ENCODE data around the gene SETDB2.

SETDB2 gene

DNA sequence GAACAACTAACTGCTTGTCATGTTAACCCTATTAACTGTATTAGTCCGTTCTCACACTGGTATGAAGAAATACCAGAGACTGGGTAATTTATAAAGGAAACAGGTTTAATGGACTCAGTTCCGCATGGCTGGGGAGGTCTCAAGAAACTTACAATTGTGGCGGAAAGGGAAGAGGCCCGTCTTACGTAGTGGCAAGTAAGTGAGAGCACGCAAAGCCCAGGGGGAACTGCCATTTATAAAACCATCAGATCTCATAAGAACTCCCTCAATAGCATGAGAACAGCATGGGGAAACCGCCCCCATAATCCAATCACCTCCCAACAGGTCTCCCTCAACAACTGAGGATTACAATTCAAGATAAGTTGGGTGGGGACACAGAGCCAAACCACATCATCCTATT is 86.4 kb downstream of the SETDB2 start:
- no peak for DNase-seq (ENCODE audit: low read depth)

DNA sequence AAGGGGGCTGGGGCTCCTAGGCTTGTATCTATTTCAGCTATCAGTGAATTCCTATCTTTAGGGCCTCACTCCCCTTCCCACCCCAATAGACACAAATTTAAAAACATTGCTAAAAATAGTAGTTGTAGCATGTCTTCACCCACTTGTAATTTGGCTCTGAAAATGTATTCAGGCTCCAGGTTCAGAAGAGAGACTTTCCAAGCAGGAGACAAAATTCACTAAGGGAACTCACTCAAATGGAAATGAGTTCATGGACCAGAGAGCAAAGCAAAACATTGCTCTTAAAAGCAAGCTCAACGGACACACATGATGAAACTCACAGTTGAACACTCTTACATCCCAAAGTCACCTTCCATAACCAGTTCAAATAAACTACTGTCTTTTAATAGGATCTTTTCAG is 88.5 kb downstream of the SETDB2 start:
- no peak for DNase-seq (ENCODE audit: low read depth)

- no peak for DNase-seq (ENCODE audit: low read depth)
These were observed 88.9 kb downstream of the SETDB2 start for GRCh38 chr13:49533011-49533410.

DNA sequence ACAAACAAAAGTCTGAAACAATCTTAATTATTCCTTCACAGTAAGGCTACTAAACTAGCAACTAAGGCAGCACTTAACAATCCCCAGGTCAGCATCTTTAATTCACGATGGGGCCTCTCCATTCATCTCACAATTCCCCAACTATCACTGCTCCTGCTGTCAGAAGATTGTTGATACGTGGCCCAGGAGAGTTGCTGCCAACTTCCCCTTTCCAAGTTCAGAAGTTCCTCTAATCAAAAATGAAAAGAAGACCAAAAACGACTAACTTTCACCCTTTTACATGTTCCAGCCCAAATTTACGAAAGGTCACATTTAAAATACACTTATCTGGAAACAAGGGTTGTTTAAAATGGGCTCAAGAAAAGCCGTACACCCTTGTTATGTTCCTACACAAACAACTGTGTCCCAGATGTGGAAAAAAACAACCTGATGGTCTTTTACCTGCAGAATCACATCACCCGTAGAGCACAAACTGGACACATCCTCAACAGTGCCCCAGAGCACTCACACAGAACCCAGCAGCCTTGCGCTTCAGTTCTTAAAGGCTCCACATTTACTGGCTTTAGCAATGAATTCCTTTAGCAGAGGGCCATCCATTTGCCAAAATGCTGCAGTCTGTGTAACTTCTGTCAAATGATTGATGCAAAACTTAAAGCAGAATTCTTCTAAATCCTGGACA is 89.7 kb downstream of the SETDB2 start:
- no peak for DNase-seq (ENCODE audit: low read depth)

DNA sequence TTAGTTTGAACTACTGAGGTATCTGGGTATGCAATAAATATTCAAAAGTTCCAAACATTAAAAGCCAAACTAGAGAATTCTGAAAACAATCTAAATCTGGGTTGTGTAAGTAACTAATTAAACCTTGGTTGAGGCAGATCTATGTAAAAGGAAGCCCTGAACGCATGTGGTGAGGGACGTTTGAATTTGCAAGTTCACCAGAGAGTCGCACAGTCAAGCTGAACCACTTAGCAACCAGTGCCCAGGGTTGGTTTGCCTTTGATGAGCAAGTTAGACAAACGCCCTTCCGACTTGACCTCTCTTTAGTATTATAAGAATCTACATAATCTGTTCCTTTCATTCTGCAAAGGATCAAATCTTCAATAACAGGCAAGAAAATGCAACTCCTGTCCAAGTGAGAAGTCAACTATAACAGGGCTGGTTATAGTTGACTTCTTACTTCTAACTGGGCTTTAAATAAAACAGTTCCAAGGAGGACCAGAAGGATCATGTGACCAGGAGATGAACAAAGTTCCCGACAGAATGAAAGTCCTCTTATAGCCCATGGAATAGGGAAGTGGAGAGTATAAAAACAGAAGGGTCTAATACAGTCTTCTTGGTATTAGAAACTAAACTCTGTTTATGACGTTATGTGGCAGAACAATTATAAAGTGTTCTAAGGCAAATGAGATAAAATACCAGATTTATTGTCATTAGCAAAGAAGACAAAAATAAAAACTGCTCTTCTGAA is 92.2 kb downstream of the SETDB2 start:
- DNase-seq (ENCODE audit: low read depth) = no peak

GRCh38 chr13:49538404-49538803 is 94.3 kb downstream of the SETDB2 start:
- DNase-seq (ENCODE audit: low read depth) = no peak

GRCh38 chr13:49539313-49539712 is 95.2 kb downstream of the SETDB2 start:
- DNase-seq (ENCODE audit: low read depth) = no peak

GRCh38 chr13:49539746-49540145 is 95.7 kb downstream of the SETDB2 start:
- no peak for DNase-seq (ENCODE audit: low read depth)

DNA sequence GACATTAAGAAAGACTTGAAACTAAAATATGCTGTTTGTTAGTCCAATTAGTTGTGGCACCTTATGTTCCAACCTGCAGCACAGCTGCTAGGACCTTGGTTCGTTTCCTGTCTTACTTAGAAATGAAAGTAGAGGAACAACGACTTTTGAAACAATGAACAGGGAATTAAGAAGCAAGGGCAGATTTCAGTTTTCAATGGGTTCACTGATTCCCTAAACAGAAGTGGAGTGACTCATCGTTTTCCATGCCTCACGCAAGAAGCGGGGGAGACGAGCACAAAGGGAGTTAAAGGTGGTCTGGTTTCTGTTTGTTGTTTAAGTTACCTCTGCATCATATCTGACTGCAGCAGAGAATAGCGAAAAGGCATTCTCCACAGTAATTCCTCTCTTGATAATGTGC is 96.5 kb downstream of the SETDB2 start:
- DNase-seq (ENCODE audit: low read depth) = no peak

GRCh38 chr13:49543656-49544055 is 99.6 kb downstream of the SETDB2 start:
- no peak for DNase-seq (ENCODE audit: low read depth)

Measured in T-helper 22 cell (primary cell).